HG02763 (cell line): ENCODE data around the gene NBPF11.
"Not testable (repeated sequence)": the region's sequence is repeated elsewhere in the genome, so short reads cannot be mapped to it uniquely, and the experiment has no call there.

Experiments
- ATAC-seq: cut with Tn5 transposase; IDR thresholded peaks from one replicate; pipeline ENCODE4 v1.9.1; 2021; ENCODE audit warnings: mild to moderate bottlenecking, moderate library complexity; ENCODE audit not compliant: unreplicated experiment

NBPF11 gene

DNA sequence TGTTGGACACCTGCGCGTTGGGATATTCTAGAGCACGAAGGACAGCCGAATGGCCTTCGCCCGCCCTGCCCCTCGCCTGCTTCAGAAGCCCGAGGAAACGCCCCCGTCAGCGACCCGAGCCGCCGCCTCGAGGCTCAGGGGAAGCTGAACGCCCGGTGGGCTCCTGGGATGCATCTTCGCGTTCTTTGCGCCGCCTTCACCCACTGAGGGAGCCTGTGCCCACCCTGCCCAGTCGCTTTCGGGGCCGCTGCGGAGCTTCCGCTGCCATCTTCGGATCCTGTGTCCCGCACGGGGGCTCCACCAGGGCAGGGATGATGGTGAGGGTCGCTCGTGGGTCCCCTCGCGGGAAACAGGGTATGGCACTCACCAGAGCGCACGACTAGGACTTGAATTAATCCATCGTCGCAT, 91.8 kb downstream of the NBPF11 start:
- not testable (repeated sequence) for ATAC-seq

- ATAC-seq, result not testable (repeated sequence)
Measured at GRCh38 chr1:148057384-148057783, 94.7 kb downstream of the NBPF11 start.
